ENCODE data around the gene PTMA. TPM values are rescaled to one million over a fixed set of nuclear protein-coding genes. Genes with fewer than 3 reads are reported as not detected.

Gene PTMA
- total and polyA plus RNA-seq, 8 donors = 677 to 2,328 (median 1,958) TPM

DNA sequence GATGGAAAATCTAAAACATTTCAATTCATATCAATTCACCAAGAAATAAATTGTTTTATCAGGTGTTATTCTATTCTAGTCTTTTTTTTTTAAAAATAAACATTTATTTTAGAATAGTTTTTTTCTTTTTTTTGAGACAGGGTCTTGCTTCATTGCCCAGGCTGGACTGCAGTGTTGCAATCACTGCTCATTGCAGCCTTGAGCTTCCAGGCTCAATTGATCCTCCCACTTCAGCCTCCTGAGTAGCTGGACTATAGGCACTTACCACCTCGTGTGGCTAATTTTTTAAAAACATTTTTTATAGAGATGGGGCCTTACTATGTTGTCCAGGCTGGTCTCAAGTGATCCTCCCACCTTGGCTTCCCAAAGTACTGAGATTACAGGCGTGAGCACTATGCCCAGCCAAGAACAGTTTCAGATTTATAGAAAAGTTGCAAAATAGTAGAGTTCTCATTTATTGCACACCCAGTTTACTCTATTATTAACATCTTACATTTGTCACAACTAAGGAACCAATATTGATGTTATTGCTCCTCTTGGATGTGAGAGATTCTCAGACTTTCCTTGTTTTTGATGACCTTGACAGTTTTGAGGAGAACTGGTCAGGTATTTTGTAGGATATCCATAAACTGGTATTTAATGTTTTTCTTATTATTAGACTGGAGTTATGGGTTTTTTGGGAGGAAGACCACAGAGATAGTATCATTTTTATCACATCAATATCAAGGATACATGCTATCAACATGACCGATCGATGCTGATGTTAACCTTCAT, 42.9 kb downstream of the PTMA start:
- H3K27me3 ChIP-seq = no peaks in the 10 kb centered on the region
- TF ChIP-seq, protein P1, sequence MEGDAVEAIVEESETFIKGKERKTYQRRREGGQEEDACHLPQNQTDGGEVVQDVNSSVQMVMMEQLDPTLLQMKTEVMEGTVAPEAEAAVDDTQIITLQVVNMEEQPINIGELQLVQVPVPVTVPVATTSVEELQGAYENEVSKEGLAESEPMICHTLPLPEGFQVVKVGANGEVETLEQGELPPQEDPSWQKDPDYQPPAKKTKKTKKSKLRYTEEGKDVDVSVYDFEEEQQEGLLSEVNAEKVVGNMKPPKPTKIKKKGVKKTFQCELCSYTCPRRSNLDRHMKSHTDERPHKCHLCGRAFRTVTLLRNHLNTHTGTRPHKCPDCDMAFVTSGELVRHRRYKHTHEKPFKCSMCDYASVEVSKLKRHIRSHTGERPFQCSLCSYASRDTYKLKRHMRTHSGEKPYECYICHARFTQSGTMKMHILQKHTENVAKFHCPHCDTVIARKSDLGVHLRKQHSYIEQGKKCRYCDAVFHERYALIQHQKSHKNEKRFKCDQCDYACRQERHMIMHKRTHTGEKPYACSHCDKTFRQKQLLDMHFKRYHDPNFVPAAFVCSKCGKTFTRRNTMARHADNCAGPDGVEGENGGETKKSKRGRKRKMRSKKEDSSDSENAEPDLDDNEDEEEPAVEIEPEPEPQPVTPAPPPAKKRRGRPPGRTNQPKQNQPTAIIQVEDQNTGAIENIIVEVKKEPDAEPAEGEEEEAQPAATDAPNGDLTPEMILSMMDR (IDR thresholded peaks at IDR 0.05) = no peak

DNA sequence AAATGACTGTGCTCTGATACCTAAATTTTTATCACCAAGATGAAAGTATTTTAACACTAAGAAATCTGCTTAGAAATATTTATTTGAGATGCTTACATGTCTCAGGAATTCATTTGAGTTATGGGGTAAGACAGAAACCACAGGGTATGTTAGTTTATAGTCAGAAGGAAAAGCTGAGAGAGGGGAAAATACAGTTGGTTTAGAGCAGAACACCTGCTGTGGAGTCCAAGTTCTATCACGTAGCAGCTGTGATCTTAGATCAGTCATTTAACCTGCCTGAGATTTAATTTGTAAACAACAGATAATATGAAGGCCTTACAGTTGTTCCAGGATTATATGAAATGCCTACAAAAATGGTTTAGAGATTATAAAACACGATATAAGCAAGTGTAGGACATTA, 43.7 kb downstream of the PTMA start:
- intact Hi-C loops (cut with DNase I) = no loop called here
- no peak for ATAC-seq

More for the DNA sequence above, 42.9 kb downstream of the PTMA start:
- Histone ChIP-seq H3K9me3 (no peaks in the 10 kb centered on the region), H3K36me3 (no peaks in the 10 kb centered on the region), H3K27ac (no peak overlapping the region), H3K4me1 (no peaks in the 10 kb centered on the region), H3K4me3 (no peak overlapping the region)
- no peak for DNase-seq
- ATAC-seq = no peak
- intact Hi-C loops (cut with DNase I) = no loop called here

DNA sequence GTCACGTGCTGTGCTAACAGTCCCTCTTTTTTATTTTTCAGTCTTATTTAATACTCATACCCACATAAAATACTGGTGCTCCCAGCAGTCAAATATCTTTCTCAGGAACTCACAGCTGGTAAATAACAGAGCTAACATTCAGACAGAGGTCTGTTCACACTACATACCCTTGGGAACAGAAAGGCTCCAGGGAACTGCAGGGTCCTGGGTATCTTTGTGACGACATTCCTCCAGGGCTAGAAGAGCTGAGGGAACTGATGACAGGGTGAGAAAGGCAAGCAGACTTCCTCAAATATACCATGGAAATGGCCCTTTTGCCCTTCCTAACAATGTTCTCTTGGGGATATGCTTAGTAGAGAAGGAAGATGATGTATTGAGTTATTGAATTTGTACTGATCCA, 53.4 kb downstream of the PTMA start:
- ATAC-seq (no peak), DNase-seq (no peak)
- TF ChIP-seq, protein P1 (IDR thresholded peaks at IDR 0.05) = no peak
- Histone ChIP-seq H3K4me1 (no peaks in the 10 kb centered on the region), H3K36me3 (no peaks in the 10 kb centered on the region), H3K4me3 (no peak overlapping the region), H3K27ac (no peak overlapping the region), H3K9me3 (no peaks in the 10 kb centered on the region), H3K27me3 (no peaks in the 10 kb centered on the region)
- intact Hi-C loops (cut with DNase I) = no loop called here

More for the DNA sequence above, 43.7 kb downstream of the PTMA start:
- Histone ChIP-seq H3K36me3 (no peaks in the 10 kb centered on the region), H3K27me3 (no peaks in the 10 kb centered on the region), H3K9me3 (no peaks in the 10 kb centered on the region), H3K27ac (no peak overlapping the region), H3K4me3 (no peak overlapping the region), H3K4me1 (no peaks in the 10 kb centered on the region)
- TF ChIP-seq, protein P1 (IDR thresholded peaks at IDR 0.05) = no peak
- DNase-seq = no peak

Other genes starting within 250 kb of the PTMA start
- 100 to 1,000 TPM; 280 to 434 TPM for gene NCL, start 244.0 kb upstream of the PTMA start, total RNA-seq
- gene NCL, start 244.0 kb upstream of the PTMA start, polyA plus RNA-seq (ENCODE audit: insufficient read length in 6 of 6) = 100 to 1,000 TPM; 828 to 988 (median 925) TPM
- gene NMUR1, start 178.1 kb upstream of the PTMA start, total RNA-seq = 1 to 10 TPM in 1 of 2 donors, under 1 TPM in 1; 0.96 to 1.1 TPM
- gene NMUR1, start 178.1 kb upstream of the PTMA start, polyA plus RNA-seq (ENCODE audit: insufficient read length in 6 of 6) = under 1 TPM; 0.38 to 0.79 (median 0.62) TPM
- gene TEX44, start 115.7 kb upstream of the PTMA start, total RNA-seq = not detected
- not detected for gene TEX44, start 115.7 kb upstream of the PTMA start, polyA plus RNA-seq (ENCODE audit: insufficient read length in 6 of 6)
- gene PDE6D, start 72.8 kb downstream of the PTMA start, total RNA-seq = 10 to 100 TPM; 19.7 to 20.0 TPM
- gene PDE6D, start 72.8 kb downstream of the PTMA start, polyA plus RNA-seq (ENCODE audit: insufficient read length in 6 of 6) = 10 to 100 TPM; 22.2 to 27.9 (median 24.6) TPM
- gene COPS7B, start 77.9 kb downstream of the PTMA start, total RNA-seq = 10 to 100 TPM; 26.0 to 26.6 TPM
- gene COPS7B, start 77.9 kb downstream of the PTMA start, polyA plus RNA-seq (ENCODE audit: insufficient read length in 6 of 6) = 10 to 100 TPM; 56.4 to 72.2 (median 64.6) TPM
- not detected for gene NPPC, start 217.9 kb downstream of the PTMA start, total RNA-seq
- gene NPPC, start 217.9 kb downstream of the PTMA start, polyA plus RNA-seq (ENCODE audit: insufficient read length in 6 of 6) = under 1 TPM in 2 of 6 donors, not detected in 4; 0.14 to 0.23 TPM